SIG-M5 (cell line): ENCODE results near the gene ARHGEF7.

Source experiments
- DNase-seq: peaks from one replicate; lab custom pipeline; 2025; lab: John Stamatoyannopoulos, UW

Gene ARHGEF7

GRCh38 chr13:111225166-111225565 is 110.1 kb downstream of the ARHGEF7 start:
- DNase-seq: no peak

DNA sequence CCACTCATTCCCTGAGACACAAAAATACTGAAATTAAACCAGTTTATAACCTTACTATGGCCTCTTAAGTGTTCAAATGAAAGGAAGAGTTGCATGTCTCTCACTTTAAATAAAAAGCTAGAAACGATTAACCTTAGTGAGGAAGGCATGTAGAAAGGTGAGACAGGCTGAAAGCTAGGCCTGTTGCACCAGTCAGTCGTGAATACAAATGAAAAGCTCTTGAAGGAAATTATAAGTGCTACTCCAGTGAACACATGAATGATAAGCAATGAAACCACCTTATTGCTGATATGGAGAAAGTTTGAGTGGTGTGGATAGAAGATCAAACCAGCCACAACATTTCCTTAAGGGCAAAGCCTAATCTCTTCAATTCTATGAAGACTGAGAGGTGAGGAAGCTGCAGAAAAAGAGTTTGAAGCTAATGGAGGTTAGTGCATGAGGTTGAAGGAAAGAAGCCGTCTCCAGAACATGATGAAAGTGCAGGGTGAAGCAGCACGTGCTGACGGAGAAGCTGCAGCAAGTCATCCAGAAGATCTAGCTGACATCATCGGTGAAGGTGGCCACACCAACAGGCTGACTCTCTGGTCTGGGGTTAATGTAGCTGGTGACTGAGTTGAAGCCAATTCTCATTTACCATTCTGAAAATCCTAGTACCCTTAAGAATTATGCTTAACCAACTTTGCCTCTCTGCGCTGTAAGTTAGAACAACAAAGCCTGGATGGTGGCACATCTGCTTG is 110.9 kb downstream of the ARHGEF7 start:
- DNase-seq: no peak

- no peak for DNase-seq
Observed at GRCh38 chr13:111227405-111227804, 112.3 kb downstream of the ARHGEF7 start.

DNA sequence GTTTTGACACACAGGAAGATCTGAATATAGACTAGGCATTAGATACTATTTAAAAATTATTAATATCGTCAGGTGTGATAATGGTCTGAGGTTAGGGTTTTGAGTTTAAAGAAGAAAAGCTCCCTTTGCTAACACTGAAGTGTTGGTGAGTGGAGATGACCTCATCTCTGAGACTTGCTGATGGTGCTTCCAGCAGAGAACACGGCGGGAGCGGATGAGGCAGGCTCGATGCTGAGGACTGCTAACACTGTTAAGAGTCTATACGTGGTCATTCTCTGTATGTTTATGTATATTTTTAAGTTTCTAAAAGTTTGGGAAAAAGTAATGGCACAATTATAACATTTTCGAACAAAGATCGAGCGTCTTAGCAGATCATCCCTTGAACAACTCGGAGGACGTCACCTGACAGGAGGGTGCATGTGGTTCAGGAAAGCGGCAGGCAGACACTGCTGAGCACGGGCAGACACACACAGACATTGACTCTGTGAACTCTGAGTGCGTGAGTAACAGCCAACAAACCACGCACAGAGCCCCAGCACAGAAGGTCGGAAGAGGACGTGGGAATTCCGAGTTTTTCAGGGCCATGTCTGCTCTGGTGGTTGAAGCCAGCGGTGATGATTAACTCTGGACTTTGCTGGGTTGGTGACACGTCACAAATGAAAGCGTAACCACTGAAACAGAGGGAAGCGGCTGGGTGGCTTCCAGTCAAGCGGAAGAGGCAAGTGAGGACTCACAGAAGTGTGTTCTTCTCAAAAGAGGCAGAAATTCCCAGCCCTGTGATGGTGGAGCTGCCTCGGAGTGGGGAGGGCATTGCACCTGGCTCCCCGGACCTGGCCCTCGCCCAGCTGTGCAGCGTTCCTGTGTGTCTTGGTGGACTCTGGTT is 113.4 kb downstream of the ARHGEF7 start:
- no peak for DNase-seq

- DNase-seq: no peak
Observed at GRCh38 chr13:111230385-111230930, 115.3 kb downstream of the ARHGEF7 start.

- no peak for DNase-seq
Observed at GRCh38 chr13:111232191-111232590, 117.1 kb downstream of the ARHGEF7 start.

GRCh38 chr13:111233080-111233479 is 118.0 kb downstream of the ARHGEF7 start:
- no peak for DNase-seq

DNA sequence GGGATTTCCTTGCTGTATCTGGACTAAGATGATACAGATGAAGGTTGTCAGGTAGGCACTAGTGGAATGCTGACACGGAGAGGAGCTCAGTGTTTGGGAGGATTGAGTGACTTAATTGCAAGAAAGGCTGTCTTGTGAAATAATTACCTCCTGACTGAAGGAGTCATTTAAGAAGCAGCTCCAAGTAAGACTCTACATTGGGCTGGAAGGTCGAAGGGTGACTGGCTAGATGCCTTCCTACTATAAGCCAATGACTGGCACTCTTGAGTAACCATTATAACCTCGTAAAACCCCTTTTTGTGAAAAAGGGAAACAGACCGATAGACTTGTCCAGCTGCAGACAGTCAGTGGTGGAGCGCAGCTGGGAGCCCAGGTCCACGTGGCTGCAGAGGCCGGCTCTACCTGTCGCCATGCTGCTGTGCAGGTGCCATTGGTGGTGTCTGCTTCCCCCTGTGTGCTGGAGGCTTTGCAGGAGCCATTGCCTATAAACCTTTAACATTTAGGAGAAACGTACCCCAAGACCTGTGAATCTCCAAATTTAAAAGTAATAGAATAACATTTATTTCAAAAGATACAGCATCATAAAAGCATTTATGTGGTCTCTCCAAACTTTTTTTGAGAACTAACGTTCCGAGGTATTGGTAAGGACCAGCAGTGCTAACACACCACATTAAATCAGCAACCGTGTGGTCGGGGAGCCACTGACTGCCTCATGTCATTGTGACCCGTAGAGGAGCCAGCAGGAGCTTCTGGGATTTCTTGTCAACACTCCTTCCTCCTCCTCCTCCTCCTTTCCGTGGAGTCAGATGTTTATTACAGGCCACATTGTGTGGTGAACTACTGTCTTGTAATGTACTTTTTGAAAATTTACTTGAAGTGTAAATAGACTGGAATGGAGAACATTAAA is 124.9 kb downstream of the ARHGEF7 start:
- no peak for DNase-seq

DNA sequence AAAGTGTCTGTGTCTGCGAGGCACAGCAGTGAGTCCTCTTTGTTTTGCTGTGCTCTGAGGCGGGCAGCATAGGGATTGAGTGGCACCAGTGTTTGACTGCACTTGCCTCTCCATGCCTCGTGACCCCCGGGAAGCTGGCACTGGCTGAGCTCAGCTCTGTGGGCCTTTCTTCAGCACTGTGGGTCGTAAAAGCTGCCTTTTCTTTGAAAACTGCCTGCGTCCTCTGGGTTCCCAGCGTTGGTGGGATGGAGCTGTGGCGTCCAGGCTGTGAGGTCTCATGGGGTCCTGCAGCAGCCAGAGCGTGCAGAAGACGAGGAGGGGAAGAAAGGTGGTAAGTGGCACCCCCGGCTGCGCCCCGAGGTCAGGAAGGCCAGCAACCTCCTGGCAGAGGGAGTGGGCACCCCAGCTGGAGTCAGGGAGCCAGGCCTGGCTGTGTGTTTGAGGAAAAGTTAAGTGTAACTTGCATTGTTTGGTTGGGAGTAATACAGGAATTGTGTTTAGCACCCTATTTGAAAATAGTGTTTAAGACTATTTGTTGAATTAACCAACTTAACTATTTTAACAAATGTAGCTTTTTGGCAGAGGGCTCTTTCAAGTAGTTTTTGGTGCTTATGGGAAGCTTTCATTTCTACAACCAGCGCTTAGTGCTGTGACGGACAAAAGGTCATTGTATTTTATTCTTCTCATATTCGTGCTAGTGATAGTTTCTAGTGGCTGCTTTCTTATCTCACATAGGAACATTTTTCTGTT is 126.1 kb downstream of the ARHGEF7 start:
- DNase-seq: no peak

DNA sequence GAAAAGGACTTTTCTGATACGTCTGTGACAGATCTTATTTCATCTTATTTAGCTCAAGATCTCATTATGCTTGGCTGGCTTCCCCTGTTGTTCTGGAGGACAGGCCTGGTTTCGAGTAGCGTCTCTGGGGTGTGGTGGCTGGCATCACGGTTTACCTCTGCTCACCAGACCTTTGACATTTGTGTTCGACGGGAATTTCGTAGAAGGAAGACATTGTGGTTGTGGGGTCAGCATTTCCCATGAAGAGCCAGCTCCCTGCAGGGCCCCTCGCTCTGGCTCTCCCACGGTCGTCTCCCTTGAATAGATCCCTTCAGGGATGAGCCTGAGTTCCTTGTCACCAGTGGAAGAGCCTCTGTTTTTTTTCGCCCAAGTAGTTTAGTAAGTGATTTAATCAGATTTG is 126.8 kb downstream of the ARHGEF7 start:
- DNase-seq: no peak

DNA sequence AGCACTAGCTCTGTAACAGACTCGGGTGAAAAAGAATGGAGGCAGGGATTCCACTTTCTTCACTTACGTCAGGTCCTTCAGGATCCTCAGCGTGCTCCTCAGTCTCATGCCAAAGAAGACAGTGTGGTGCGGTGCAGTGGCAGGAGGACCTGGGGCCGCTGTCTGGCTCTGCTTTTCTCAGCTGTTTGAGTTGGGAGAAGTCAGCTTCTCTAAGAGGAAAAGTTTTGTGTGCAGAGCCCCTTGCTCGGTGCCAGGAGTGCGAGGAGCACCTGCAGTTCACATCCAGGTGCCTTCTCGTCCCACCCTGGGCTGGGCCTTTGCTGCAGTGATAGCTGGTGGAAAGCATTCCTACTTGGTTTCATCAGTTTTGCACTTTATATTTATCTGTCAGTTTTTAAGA is 127.5 kb downstream of the ARHGEF7 start:
- no peak for DNase-seq

- DNase-seq: no peak
Observed at GRCh38 chr13:111243981-111244380, 128.9 kb downstream of the ARHGEF7 start.

- no peak for DNase-seq
Observed at GRCh38 chr13:111245576-111246384, 130.7 kb downstream of the ARHGEF7 start.

DNA sequence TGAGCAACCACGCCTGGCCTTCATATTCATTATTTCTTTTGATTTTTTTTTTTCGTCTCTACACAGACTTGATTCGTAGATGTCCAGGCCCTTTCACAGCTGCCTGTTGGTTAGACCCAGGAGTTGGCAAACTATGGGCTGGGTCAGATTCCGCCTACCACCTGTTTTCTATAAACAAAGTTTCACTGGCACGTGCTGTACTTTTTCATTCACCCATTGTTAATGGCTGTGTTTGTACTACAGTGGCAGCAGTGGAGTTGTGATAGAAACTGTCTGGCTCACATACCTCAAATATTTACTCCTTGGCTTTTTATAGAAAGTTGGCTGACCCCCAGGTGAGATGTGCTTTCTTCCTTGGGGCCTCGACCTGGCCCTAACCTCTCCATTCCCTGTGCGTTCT is 132.4 kb downstream of the ARHGEF7 start:
- no peak for DNase-seq

GRCh38 chr13:111248822-111249221 is 133.7 kb downstream of the ARHGEF7 start:
- no peak for DNase-seq

DNA sequence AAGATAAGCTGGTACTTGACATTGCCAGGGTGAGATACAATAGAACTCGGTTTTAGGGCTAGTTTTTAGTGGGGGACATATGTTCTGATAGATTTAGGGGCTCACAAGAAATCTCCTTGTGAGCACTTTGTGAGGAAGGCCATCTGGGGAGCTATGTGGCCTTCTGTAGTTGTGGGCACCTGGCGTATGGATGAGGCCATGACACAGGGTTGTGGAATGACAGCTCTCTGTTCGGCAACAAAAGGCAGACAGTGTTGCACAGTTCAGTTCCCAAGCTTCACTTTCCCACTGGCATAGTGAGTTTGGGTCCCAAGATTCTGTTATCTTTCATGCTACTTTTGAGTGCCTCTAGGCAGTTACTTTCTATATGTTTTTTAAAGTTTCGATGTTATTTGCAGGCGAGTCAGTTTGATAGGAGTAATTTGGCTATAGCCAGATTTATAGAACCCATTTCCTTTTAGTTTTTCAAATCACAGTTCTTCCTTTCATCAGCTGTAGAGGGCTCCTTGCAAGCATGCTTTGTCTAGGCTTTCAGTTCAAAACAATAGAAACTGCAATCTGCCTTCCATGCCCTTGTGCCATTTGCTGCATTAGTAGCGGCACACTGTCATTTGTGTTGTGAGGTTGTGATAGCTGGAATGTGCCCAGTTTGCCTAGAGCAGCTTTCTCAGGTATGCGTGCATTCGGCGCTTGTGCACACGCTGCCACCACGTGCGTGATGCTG is 134.7 kb downstream of the ARHGEF7 start:
- no peak for DNase-seq

GRCh38 chr13:111251646-111252445 is 136.7 kb downstream of the ARHGEF7 start:
- no peak for DNase-seq

DNA sequence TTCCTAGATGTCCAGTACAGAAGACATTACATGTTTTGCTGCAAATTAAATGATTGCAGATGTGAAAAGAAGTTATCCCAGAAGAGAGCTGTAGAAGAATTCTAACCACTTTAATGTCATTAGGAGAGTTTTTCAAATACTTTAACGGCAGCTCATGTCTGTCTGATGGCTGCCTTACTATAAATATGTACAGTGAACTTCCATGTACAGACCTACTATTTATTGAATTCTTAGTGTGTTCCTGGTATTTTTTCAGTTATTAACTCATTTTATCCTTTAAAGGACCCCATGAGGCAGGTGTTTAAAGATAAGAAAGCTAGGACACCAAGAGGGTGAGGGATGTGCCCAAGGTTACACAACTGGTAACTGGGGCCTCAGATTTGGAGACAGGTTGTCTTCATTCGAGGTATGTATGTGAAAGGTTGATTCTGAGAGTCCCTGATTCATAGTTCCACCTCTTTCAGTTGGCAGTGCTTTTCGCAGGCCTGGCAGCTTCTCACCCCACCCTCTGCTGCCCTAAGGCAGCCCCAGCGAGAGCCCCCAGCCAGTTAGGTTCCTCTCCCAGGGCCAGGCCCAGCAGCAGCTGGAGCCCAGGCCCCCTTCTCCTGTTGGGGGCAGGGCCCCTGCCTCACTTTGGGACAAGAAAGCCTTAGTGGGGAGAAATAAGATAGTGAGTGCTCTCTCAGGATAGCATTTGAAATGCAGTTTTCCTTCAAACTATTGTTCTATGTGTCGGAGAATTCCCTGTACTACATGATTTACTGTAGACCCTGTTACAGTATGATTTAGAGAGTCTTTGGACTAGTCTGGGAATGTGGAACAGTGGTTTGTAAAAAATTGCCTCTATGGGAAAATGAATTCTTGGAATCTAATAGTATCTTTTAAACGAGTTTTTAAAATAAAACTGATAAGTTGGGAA is 137.6 kb downstream of the ARHGEF7 start:
- DNase-seq: no peak
